Ecto neural progenitor cell (in vitro differentiated cells): ENCODE measurements around the gene COG7.
"Not testable (repeated sequence)": the region's sequence is repeated elsewhere in the genome, so short reads cannot be mapped to it uniquely, and the experiment has no call there.

Experiments used
- DNase-seq: peaks from one replicate; pipeline ENCODE4 v3.0.0-alpha.2; 2018; ENCODE audit warnings: low spot score

Gene COG7

GRCh38 chr16:23408823-23409298 lies 44.1 kb downstream of the COG7 start:
- no peak for DNase-seq

GRCh38 chr16:23408242-23408822 lies 44.7 kb downstream of the COG7 start:
- no peak for DNase-seq

DNA sequence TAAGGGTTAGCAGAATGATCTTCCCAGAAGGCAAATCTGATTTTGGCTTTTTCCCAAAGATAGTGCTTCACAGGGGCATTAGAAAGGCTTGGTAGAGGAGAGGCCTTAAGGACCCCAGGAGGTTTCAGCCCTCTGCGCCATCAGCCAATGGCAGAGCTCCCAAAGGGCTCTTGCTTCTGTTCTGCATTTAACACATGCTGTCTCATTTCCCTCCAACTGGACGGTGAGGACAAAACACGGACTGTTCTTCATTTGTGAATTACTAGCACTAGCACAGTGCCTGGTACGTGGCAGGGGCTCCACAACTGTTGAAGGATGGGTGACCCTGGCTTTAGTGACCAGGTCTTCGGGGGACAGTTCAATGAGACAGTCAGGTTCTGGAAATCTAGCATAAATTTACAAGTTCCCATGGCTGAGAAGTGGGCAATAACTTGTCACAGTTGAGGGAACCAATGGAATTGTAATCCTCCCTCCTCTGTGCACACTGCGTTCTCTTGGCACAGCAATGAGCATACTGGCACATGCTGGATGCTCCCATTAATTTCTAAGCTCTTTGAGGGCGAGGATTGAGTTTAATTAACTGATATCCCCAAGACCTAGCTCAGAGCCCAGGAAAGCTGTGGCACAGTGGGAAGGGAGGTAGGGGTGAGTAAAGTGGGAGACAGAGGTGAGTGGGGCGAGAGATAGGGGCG lies 45.4 kb downstream of the COG7 start:
- no peak for DNase-seq

DNA sequence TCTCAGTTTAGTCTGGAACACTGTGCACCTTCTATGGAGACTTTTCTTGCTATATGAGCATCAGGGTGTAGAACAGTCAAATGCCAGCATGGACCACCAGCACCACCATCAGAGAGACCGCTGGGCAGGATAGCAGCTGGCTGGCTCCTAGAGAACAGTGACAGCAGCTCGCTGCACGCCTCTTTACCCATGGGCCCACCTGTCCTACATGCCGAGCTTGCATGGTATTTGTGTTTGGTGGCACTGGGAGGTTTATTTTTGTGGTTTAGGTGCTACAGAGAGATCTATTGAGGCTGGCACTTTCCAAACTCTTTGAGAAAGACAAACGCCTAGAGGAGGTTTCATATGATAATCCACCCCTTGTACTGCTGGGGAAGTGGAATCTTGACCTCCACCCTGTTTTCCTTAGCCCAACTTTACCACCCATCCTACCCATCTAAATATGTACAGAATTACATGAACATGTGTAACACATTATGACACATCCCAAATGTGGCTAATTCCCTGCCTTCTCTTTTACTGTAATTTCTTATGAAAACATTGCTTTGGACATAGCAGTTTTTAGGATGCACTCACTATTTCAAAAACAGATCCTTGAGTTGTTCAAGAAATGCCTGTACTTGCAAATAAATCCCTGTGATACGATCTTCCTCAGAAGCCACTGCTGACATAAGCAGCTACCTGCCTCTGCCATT lies 46.3 kb downstream of the COG7 start:
- DNase-seq = no peak

GRCh38 chr16:23406024-23406423 lies 47.0 kb downstream of the COG7 start:
- DNase-seq = no peak

DNA sequence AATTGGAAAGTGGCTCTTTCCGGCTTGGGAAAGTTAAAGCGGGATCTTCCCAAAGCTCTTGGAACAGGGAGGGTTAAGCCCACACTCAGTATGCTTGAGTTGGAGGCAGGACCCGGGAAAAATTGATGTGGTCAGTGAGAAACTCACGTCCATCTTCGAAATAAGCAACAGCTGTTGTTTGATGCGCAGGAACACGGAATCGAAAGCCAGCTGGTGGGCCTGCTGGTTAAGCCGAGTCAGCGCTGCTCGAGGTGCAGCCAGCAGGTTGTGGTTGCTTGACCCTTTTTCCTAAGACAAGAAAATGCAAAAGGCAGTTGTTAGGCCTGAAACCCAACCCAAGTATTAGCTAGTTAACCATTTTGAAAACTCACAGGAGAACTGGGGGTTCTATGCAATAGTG lies 49.4 kb downstream of the COG7 start:
- no peak for DNase-seq

GRCh38 chr16:23402100-23402499 lies 50.9 kb downstream of the COG7 start:
- DNase-seq = no peak

DNA sequence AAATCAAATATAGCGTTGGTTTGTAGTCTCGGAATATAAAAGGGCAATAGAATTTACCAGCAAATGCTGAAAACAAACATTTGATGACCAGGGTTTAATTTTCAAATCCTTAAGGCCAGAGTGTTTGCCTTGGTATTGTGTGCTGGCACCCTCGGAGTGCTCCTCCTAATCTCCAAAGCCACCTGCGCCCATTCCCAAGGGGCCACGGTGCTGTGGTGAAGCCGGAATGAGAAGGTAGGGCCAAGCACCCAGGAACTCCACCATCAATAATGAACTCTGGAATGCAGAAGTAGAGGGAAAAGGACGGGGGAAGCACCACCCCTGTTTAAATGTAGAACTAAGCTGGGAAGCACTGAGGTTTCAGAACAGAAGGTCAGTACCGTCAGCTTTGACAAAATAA lies 51.9 kb downstream of the COG7 start:
- DNase-seq = no peak

DNA sequence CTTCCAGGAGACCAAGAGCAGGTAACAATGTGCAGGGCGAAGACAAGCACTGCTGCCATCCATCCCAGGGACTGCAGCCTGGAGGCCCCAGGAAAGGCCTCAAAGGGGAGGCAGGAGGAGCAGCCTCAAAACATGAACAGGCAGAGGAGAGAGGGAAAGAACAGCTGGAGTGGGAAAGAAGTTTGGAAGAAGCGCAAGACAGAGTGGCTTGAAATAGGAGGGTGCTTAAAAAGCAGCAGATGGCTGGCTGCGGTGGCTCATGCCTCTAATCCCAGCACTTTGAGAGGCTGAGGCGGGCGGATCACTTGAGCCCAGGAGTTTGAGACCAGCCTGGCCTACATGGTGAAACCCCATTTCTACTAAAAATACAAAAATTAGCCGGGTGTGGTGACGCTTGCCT lies 52.5 kb downstream of the COG7 start:
- DNase-seq = not testable (repeated sequence)

GRCh38 chr16:23398987-23399805 lies 53.8 kb downstream of the COG7 start:
- DNase-seq = peak; percentile 84

GRCh38 chr16:23397464-23397863 lies 55.5 kb downstream of the COG7 start:
- no peak for DNase-seq

DNA sequence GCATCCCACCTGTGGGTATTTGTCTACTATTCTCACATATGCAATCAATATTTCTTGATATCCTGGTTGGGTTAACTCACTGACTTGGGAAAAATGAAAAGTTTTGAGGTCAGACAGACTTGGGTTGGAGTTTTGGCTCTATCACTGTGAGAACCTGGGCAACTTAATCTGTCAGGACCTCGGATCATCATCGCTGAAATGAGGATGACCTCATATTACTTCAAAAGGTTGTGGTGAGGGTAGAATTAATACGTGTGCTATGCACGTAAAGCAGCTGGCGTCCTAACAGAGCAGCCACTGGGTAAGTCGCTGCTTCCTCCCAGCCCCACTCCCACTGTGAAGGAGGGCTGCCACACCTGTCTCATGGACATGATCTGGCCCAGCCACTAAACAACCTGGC lies 57.3 kb downstream of the COG7 start:
- no peak for DNase-seq

- no peak for DNase-seq
Measured at GRCh38 chr16:23394141-23394831, 58.7 kb downstream of the COG7 start.

- no peak for DNase-seq
Measured at GRCh38 chr16:23392223-23392600, 60.8 kb downstream of the COG7 start.

- no peak for DNase-seq
Measured at GRCh38 chr16:23391381-23392222, 61.4 kb downstream of the COG7 start.

DNA sequence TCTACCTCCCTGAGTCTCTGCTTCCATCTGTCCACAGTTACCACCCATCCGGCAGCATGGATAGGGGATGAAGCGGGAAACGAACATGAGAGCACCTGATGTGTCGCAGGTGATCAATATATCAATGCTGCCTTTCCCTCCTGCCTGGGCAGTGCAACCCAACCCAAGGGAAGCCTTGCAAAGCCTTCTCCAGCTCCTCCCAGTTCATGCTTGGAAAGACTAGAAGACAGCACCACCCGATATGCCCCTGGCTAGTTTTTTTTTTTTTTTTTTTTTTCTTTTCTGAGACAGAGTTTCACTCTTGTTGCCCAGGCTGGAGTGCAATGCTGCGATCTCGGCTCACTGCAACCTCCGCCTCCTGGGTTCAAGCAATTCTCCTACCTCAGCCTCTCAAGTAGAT lies 63.1 kb downstream of the COG7 start:
- DNase-seq = not testable (repeated sequence)

DNA sequence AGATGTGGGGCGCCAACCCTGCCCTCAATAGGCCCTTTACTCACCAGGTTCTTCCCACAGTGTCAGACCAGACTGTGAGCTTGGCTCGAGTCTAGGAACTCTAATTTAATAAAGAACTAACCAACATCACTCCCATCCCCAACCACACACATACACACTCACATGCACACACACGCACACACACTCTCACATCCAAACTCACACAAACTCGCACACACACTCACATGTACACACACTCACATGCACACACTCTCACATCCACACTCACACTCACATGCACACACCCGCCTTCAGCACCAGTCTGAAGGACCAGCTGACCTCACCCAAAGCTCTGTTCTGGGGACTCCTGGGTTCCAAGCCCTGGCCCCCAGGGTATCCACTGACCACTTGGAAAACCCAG lies 63.8 kb downstream of the COG7 start:
- DNase-seq = no peak

GRCh38 chr16:23388786-23389185 lies 64.2 kb downstream of the COG7 start:
- DNase-seq = no peak

GRCh38 chr16:23387666-23388065 lies 65.3 kb downstream of the COG7 start:
- no peak for DNase-seq

- no peak for DNase-seq
Measured at GRCh38 chr16:23385441-23385840, 67.5 kb downstream of the COG7 start.

DNA sequence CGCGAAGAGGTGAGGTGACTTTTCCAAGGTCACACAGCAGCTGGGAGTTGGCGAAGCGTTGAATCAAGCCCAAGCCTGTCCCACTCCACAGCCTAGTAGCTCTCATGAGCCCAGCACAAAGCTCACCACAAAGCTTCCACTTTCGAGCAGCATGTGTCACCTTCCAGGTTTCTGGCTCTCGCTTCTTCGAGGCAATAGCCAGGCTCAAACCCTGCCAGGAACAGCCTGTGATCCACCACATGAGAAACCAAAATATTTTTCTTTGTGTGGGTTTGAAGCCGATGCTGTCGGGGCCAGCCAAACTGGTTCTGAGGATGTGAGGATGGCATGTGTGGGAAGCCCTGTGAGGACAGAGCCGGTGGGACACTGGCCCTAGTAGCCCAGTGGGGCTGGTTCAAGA lies 68.1 kb downstream of the COG7 start:
- DNase-seq = no peak
